K562 (cell line): ENCODE measurements around the gene CDYL. TPM values are rescaled to one million over a fixed set of nuclear protein-coding genes. Genes with fewer than 3 reads are reported as not detected.

Source experiments
- AFF4 ChIP-seq: sonication (generic); formaldehyde crosslinking; IDR thresholded peaks from 2 replicates; pipeline ENCODE4 v1.8.0; 2023; ENCODE audit warnings: mild to moderate bottlenecking, missing genetic modification reagents
- ATF6 ChIP-seq: sonication (generic); formaldehyde crosslinking; IDR thresholded peaks from 2 replicates; pipeline ENCODE4 v1.4.0; 2020; ENCODE audit warnings: mild to moderate bottlenecking, missing genetic modification reagents
- BDP1 ChIP-seq: IDR thresholded peaks from 3 replicates; pipeline ENCODE4 v1.6.1; 2011; ENCODE audit not compliant: insufficient read length, insufficient read depth
- CCAR2 ChIP-seq: fragments of 200-400 bp; formaldehyde crosslinking; IDR thresholded peaks from 2 replicates; pipeline ENCODE4 v1.6.1; 2017; ENCODE audit warnings: mild to moderate bottlenecking, low read depth, low read length
- CTBP1 ChIP-seq: fragments of 450-650 bp; IDR thresholded peaks from 2 replicates; pipeline ENCODE4 v1.6.1; 2016; ENCODE audit warnings: borderline replicate concordance
- E2F8 ChIP-seq: fragments of 450-650 bp; IDR thresholded peaks from 2 replicates; pipeline ENCODE4 v1.7.1; 2018; ENCODE audit warnings: mild to moderate bottlenecking, low read depth; ENCODE audit not compliant: partially characterized antibody
- FOS ChIP-seq: IDR thresholded peaks from 3 replicates; pipeline ENCODE4 v1.6.1; 2011; ENCODE audit not compliant: insufficient read length; ENCODE audit errors: extremely low read depth
- FOXP4 ChIP-seq: sonication (generic); formaldehyde crosslinking; IDR thresholded peaks from 2 replicates; pipeline ENCODE4 v1.8.0; 2022; ENCODE audit warnings: mild to moderate bottlenecking, missing genetic modification reagents, borderline replicate concordance
- POLR2AphosphoS5 ChIP-seq: IDR thresholded peaks from 2 replicates; pipeline ENCODE4 v1.6.1; 2011; ENCODE audit warnings: mild to moderate bottlenecking, low read depth, low read length, moderate library complexity; ENCODE audit not compliant: control insufficient read depth, insufficient read depth
- RBM39 ChIP-seq: fragments of 200-400 bp; formaldehyde crosslinking; optimal IDR thresholded peaks from 2 replicates; pipeline ENCODE3; 2018; ENCODE audit warnings: low read depth, low read length
- TEAD2 ChIP-seq: fragments of 450-650 bp; IDR thresholded peaks from 2 replicates; pipeline ENCODE4 v1.6.1; 2016; ENCODE audit warnings: missing genetic modification characterization, control low read depth, missing compliant biosample characterization
- ZBTB5 ChIP-seq: fragments of 450-650 bp; IDR thresholded peaks from 2 replicates; pipeline ENCODE4 v1.6.1; 2017; ENCODE audit warnings: antibody characterized with exemption
- ZKSCAN3 ChIP-seq: fragments of 250-450 bp; sonication (Bioruptor Pico); IDR thresholded peaks from 2 replicates; pipeline ENCODE4 v1.4.0; 2020
- ZNF347 ChIP-seq: fragments of 450-650 bp; formaldehyde crosslinking; IDR thresholded peaks from 2 replicates; pipeline ENCODE4 v1.4.0; 2020; ENCODE audit warnings: low read depth, mild to moderate bottlenecking, moderate library complexity
- polyA plus RNA-seq, 8 experiments: library from polyadenylated mRNA; depleted of rRNA in 4 of 8; stranded (reverse) in 5 of 8; unstranded in 3 of 8; fragments of >200 nt; fragmentation: Nextera tagmentation in 2 of 8; fragmentation: Illumina TruSeq in 1 of 8; extraction: Ambion mirVana in 2 of 8; extraction: Trizol in 1 of 8; gene quantifications; 2 replicates each; pipeline versions ENCODE4 v1.2.1 to v1.2.3, GENCODE V29; 2011 to 2014; ENCODE audit warnings: inconsistent platforms in 1 of 8, missing spikeins in 1 of 8
- total RNA-seq, 7 experiments: library from RNA; depleted of rRNA in 6 of 7; stranded (reverse); fragments of >200 nt in 6 of 7; fragmentation: Illumina TruSeq in 2 of 7; extraction: Trizol in 2 of 7; gene quantifications; 2 replicates each; pipeline versions ENCODE4 v1.2.1 to v1.2.3, GENCODE V29; 2011 to 2021; ENCODE audit warnings: low replicate concordance in 1 of 7

Gene CDYL
- total and polyA plus RNA-seq, 9 of the 15 experiments (the other 6 are each of a cell fraction or from before 2014, with no cell fraction given), result 8.1 to 45.8 (median 40.8) TPM

GRCh38 chr6:4727671-4728435 lies 48.4 kb upstream of the CDYL start (continued):
- TF ChIP-seq CTBP1 (peak; percentile 64), ZNF347 (no peak), ATF6 (CRISPR knock-in tag) (no peak), FOS (no peak), AFF4 (CRISPR knock-in tag) (no peak), ZBTB5 (no peak), TEAD2 (tag) (no peak), ZKSCAN3 (no peak), BDP1 (no peak), FOXP4 (no peak), POLR2AphosphoS5 (peak; percentile 83), E2F8 (no peak), RBM39 (no peak), CCAR2 (no peak)
